Gastrocnemius medialis (tissue), 4 donors: Measurements from ENCODE around the gene AMPH. TPM values are rescaled to one million over a fixed set of nuclear protein-coding genes. Genes with fewer than 3 reads are reported as not detected.

Experiments
- ATAC-seq, 2 donors: fragments of 150-250 bp; one replicate each; pipeline ENCODE4 v1.9.1; 2016
- DNase-seq, 2 donors: peaks; one replicate each; pipeline ENCODE4 v3.0.0-alpha.2; 2019
- H3K27ac ChIP-seq, 4 donors: fragments of 200-600 bp; sonication (generic); 1 replicate in 1 of 4; 2 replicates in 3 of 4; pipeline ENCODE4 v1.5.1; 2016 to 2018; ENCODE audit warnings: mild to moderate bottlenecking in 2 of 4, moderate library complexity in 1 of 4
- H3K27me3 ChIP-seq, 3 donors: fragments of 200-600 bp; sonication (generic) in 2 of 3; 1 replicate in 1 of 3; 2 replicates in 2 of 3; pipeline versions ENCODE4 v1.5.1 to v1.6.0; 2016 to 2019; ENCODE audit warnings: mild to moderate bottlenecking in 1 of 3, moderate library complexity in 1 of 3
- H3K36me3 ChIP-seq, 2 donors: fragments of 200-600 bp; sonication (generic) in 1 of 2; one replicate each; pipeline ENCODE4 v1.5.1; 2017 to 2018
- H3K4me1 ChIP-seq, 2 donors: fragments of 200-600 bp; sonication (generic) in 1 of 2; one replicate each; pipeline ENCODE4 v1.5.1; 2016 to 2017; ENCODE audit warnings: mild to moderate bottlenecking in 2 of 2
- H3K4me3 ChIP-seq, 4 donors: fragments of 200-600 bp; sonication (generic) in 3 of 4; 1 replicate in 1 of 4; 2 replicates in 3 of 4; pipeline ENCODE4 v1.5.1; 2016 to 2019; ENCODE audit warnings: mild to moderate bottlenecking in 2 of 4
- H3K9me3 ChIP-seq, 3 donors: fragments of 200-600 bp; sonication (generic) in 2 of 3; 1 replicate in 1 of 3; 2 replicates in 2 of 3; pipeline ENCODE4 v1.5.1; 2016 to 2019
- POLR2A ChIP-seq, 2 donors: fragments of 450-650 bp; IDR thresholded peaks; one replicate each; pipeline ENCODE4 v1.6.1; 2017; ENCODE audit warnings: antibody characterized with exemption in 2 of 2, mild to moderate bottlenecking in 2 of 2, moderate library complexity in 2 of 2
- in situ Hi-C, 4 donors: fragments of 200-750 bp; cut with MboI; loops; one replicate each; pipeline versions ENCODE4 v1.15.0 to v1.8.0; 2017; ENCODE audit warnings: low sequenced_read_pairs in 4 of 4
- intact Hi-C: fragments of 100-400 bp; cut with DNase I; formaldehyde crosslinking; loops from one replicate; pipeline ENCODE4 v1.15.1; 2023; ENCODE audit warnings: low total_unique reads
- total RNA-seq, 4 donors: library from RNA; depleted of rRNA; stranded (reverse); fragments of >200 nt; gene quantifications; one replicate each; pipeline versions ENCODE4 v1.1.0 to v1.2.3, GENCODE V29; 2016
- TF ChIP-seq, protein P1 (sequence below), 5 experiments: fragments of 450-650 bp in 3 of 5; fragments of 200-600 bp in 2 of 5; sonication (generic) in 2 of 5; IDR thresholded peaks in 4 of 5; conservative IDR thresholded peaks in 1 of 5; 1 replicate in 4 of 5; 2 replicates in 1 of 5; pipeline ENCODE4 v1.5.1; 2016 to 2019; ENCODE audit warnings: antibody characterized with exemption in 5 of 5, mild to moderate bottlenecking in 3 of 5, moderate library complexity in 3 of 5

The AMPH gene
- total RNA-seq, 4 donors from 2014 or later, result 1.8 to 8.3 (median 5.2) TPM

DNA sequence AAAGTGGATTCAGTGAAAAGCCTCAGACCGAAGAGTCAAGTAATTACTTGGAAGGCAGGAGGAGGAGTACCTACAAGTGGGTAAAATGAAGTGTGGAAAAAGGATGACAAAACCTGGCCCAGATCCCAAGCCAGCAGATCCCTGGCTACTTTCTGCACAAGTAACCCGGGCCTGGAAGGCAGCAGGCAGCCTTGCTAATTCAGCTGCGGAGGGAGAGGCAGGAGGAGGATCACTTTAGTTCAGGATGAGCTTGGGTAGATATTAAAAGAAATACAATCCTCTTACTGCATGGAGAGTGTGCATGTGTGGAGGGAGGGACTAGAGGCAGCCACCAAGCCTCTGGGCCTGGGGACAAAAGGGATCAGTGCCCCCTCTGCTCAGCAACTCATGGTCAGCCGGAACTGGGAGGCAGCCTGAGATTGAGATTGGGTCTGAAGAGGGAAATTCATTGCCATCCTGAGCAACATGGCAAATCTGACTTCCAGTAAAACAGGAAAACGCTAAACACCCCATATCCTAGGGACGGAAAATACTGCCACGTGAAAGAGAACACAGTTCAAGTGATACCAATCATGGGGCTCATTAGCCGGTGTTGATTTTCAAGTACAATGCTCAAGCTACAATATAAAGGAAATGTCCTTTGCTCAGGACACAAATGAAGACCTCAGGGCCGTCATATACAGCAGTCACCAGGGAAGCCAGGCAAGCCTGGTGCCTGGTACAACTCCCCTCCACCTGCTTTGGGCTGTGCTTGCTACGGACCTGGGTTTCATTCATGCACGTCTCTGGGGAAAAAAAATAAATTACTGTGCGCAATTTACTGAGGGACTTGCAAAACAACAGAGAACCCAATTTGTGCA is 1.3 kb downstream of the AMPH start:
- no peak for ATAC-seq
- in situ Hi-C loops (no loop called here), intact Hi-C loops (no loop called here)
- Histone ChIP-seq H3K27ac (peak overlapping the region in 1 of 4 donors; percentile 25), H3K36me3 (no peaks in the 10 kb centered on the region), H3K9me3 (no peaks in the 10 kb centered on the region), H3K4me1 (peaks cover 0 to 4% of the 10 kb centered on the region in 2 donors), H3K27me3 (peaks cover 13 to 21% (median 16%) of the 10 kb centered on the region in 3 donors), H3K4me3 (peak overlapping the region; percentile 36 to 46 (median 42))
- DNase-seq, result no peak
- TF ChIP-seq, protein P1, sequence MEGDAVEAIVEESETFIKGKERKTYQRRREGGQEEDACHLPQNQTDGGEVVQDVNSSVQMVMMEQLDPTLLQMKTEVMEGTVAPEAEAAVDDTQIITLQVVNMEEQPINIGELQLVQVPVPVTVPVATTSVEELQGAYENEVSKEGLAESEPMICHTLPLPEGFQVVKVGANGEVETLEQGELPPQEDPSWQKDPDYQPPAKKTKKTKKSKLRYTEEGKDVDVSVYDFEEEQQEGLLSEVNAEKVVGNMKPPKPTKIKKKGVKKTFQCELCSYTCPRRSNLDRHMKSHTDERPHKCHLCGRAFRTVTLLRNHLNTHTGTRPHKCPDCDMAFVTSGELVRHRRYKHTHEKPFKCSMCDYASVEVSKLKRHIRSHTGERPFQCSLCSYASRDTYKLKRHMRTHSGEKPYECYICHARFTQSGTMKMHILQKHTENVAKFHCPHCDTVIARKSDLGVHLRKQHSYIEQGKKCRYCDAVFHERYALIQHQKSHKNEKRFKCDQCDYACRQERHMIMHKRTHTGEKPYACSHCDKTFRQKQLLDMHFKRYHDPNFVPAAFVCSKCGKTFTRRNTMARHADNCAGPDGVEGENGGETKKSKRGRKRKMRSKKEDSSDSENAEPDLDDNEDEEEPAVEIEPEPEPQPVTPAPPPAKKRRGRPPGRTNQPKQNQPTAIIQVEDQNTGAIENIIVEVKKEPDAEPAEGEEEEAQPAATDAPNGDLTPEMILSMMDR (IDR thresholded peaks at IDR 0.05 in 4 of 5, conservative IDR thresholded peaks at IDR 0.05 in 1 of 5), result no peak
- no peak for TF ChIP-seq POLR2A (IDR thresholded peaks at IDR 0.05)

DNA sequence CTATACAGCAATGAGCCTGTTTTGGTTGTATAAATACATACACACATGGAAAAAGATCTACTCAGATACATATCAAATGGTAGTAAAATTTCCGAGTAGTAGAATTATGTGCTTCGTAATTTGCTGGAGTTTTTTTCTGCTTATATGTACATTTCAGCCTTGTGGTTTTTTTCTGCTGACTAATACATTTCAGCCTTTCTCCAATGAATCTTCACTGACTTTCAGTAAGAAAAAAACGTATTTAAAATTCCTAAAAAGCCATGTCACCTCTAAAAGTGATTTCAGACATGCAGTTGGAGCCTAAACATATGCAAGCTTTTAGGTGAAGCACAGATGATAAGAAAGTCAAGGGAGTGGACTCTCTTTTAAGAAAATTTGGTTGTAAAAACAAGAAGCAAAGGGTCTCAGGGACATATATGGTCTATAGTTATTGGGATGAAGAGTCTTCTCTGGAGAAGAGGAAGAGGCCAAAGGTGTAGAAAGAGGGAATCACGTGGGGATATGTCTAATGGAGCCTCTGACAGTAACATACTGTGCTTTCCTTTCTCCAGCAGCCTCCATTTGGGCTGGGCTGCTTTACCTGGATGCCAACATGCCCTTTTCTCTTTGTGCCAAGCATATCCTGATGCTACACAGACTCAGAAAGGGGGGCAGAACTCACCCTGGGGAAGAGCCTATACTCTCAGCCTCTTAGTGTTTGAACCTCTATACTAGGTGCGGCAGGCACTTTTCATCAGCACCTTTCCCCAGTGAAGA is 2.4 kb downstream of the AMPH start:
- no peak overlapping the region for H3K4me3 ChIP-seq
- no peak for DNase-seq
- intact Hi-C loops (no loop called here), in situ Hi-C loops (no loop called here)
- no peaks in the 10 kb centered on the region for H3K36me3 ChIP-seq
- no peaks in the 10 kb centered on the region for H3K9me3 ChIP-seq
- H3K4me1 ChIP-seq, result peaks cover 0 to 4% of the 10 kb centered on the region in 2 donors
- TF ChIP-seq, protein P1 (IDR thresholded peaks at IDR 0.05 in 4 of 5, conservative IDR thresholded peaks at IDR 0.05 in 1 of 5), result no peak
- TF ChIP-seq POLR2A (IDR thresholded peaks at IDR 0.05), result no peak
- H3K27ac ChIP-seq, result no peak overlapping the region
- ATAC-seq, result no peak
- peaks cover 13 to 21% (median 16%) of the 10 kb centered on the region in 3 donors for H3K27me3 ChIP-seq

DNA sequence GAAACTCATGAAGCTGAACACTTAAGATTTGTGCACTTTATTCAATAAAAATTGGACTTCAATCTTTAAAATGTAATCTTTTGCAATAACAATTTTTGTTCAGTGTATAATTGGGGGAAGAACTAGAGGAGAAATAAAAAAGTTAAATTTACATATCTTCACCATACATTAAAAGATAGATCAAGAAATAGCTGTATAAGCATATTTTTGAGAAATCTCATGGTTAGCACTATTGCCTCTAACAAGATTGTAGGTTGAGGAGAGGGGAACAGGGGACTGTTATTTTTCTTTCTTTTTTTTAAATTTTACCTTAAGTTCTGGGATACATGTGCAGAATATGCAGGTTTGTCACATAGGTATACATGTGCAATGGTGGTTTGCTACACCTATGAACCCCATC is 5.3 kb downstream of the AMPH start:
- Histone ChIP-seq H3K9me3 (no peaks in the 10 kb centered on the region), H3K27me3 (peaks cover 13 to 21% (median 16%) of the 10 kb centered on the region in 3 donors), H3K36me3 (no peaks in the 10 kb centered on the region), H3K4me3 (no peak overlapping the region), H3K4me1 (peaks cover 0 to 4% of the 10 kb centered on the region in 2 donors), H3K27ac (no peak overlapping the region)
- no peak for DNase-seq
- ATAC-seq, result no peak
- intact Hi-C loops (no loop called here), in situ Hi-C loops (no loop called here)
- TF ChIP-seq, protein P1 (IDR thresholded peaks at IDR 0.05 in 4 of 5, conservative IDR thresholded peaks at IDR 0.05 in 1 of 5), result no peak
- no peak for TF ChIP-seq POLR2A (IDR thresholded peaks at IDR 0.05)

DNA sequence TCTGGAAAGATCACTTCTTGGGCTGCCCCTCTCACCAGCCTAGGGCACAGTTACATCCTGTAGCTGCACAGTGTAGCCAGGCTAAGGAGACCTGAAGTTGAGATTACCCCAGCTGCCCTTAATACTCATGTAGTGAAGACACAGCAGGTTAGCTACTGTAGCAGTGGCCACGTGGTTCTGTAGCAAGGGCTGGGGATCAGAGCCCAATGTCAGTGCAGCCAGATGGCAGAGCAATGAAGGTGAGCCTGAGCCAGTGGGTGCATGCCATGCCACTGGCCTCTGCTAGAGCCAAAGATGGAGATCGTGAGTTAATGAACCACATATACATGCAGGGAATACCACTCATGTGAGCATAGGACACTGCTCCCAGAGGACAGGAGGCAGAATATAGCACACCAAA is 15.5 kb downstream of the AMPH start:
- Histone ChIP-seq H3K4me1 (no peaks in the 10 kb centered on the region), H3K27ac (no peak overlapping the region), H3K36me3 (no peaks in the 10 kb centered on the region), H3K9me3 (no peaks in the 10 kb centered on the region), H3K27me3 (no peaks in the 10 kb centered on the region), H3K4me3 (no peak overlapping the region)
- intact Hi-C loops, result no loop called here
- DNase-seq (no peak), ATAC-seq (no peak)
- in situ Hi-C loops, result no loop called here
- TF ChIP-seq POLR2A (IDR thresholded peaks at IDR 0.05), result no peak
- TF ChIP-seq, protein P1 (IDR thresholded peaks at IDR 0.05 in 4 of 5, conservative IDR thresholded peaks at IDR 0.05 in 1 of 5), result no peak
